Fibroblast of lung (primary cell): ENCODE results near the gene ADH1A. TPM values are rescaled to one million over a fixed set of nuclear protein-coding genes. Genes with fewer than 3 reads are reported as not detected.

Experiments
- DNase-seq, 2 donors: peaks; one replicate each; pipeline versions ENCODE4 v3.0.0 to v3.0.0-alpha.2; 2010; ENCODE audit warnings: low read depth in 2 of 2
- H2AFZ ChIP-seq: 2 replicates; pipeline ENCODE4 v1.5.1; 2012; ENCODE audit warnings: low read length, control low read depth, inconsistent platforms
- H3K27ac ChIP-seq: 2 replicates; pipeline ENCODE4 v1.5.1; 2011; ENCODE audit warnings: low read length, control low read depth; ENCODE audit not compliant: insufficient read depth
- H3K27me3 ChIP-seq: 2 replicates; pipeline ENCODE4 v1.5.1; 2011; ENCODE audit warnings: mild to moderate bottlenecking, low read length; ENCODE audit not compliant: control insufficient read depth, insufficient read depth
- H3K36me3 ChIP-seq: 2 replicates; pipeline ENCODE4 v1.5.1; 2011; ENCODE audit warnings: low read length; ENCODE audit not compliant: control insufficient read depth, insufficient read depth
- H3K4me1 ChIP-seq: 2 replicates; pipeline ENCODE4 v1.5.1; 2011; ENCODE audit warnings: low read length; ENCODE audit not compliant: control insufficient read depth, insufficient read depth; ENCODE audit errors: extremely low read depth
- H3K4me2 ChIP-seq: 2 replicates; pipeline ENCODE4 v1.5.1; 2011; ENCODE audit warnings: low read length, control low read depth; ENCODE audit not compliant: insufficient read depth; ENCODE audit errors: extremely low read depth
- H3K4me3 ChIP-seq, 4 experiments: fragments of 200-600 bp in 1 of 4; sonication (generic) in 1 of 4; replicated peaks in 1 of 4; 2 replicates each; pipeline ENCODE4 v1.5.1; 2011 to 2016; ENCODE audit warnings: low read length in 4 of 4, low read depth in 3 of 4, mild to moderate bottlenecking in 3 of 4, control low read depth in 2 of 4, inconsistent platforms in 1 of 4, mixed read lengths in 1 of 4; ENCODE audit not compliant: insufficient read depth in 1 of 4; ENCODE audit errors: control extremely low read depth in 1 of 4
- H3K79me2 ChIP-seq: 2 replicates; pipeline ENCODE4 v1.5.1; 2012; ENCODE audit warnings: mild to moderate bottlenecking, low read length, inconsistent platforms; ENCODE audit not compliant: control insufficient read depth, insufficient read depth
- H3K9ac ChIP-seq: 2 replicates; pipeline ENCODE4 v1.5.1; 2011; ENCODE audit warnings: mild to moderate bottlenecking, low read length, control low read depth; ENCODE audit not compliant: insufficient read depth
- H3K9me3 ChIP-seq: 2 replicates; pipeline ENCODE4 v1.5.1; 2012; ENCODE audit warnings: low read depth, low read length; ENCODE audit not compliant: control insufficient read depth, insufficient read depth
- H4K20me1 ChIP-seq: 2 replicates; pipeline ENCODE4 v1.5.1; 2011; ENCODE audit warnings: low read length; ENCODE audit not compliant: control insufficient read depth, insufficient read depth; ENCODE audit errors: extremely low read depth
- EZH2 ChIP-seq: IDR thresholded peaks from 2 replicates; pipeline ENCODE4 v1.5.1; 2012; ENCODE audit warnings: low read length, control low read depth, mild to moderate bottlenecking; ENCODE audit errors: missing control alignments
- polyA plus RNA-seq, 2 donors: library from polyadenylated mRNA; depleted of rRNA in 1 of 2; stranded (reverse) in 1 of 2; unstranded in 1 of 2; fragments of >200 nt; gene quantifications; 2 replicates each; pipeline ENCODE4 v1.2.1, GENCODE V29; 2011 to 2012; ENCODE audit warnings: missing spikeins in 1 of 2
- total RNA-seq: library from RNA; depleted of rRNA; stranded (reverse); fragments of >200 nt; gene quantifications from 2 replicates; pipeline ENCODE4 v1.2.1, GENCODE V29; 2014
- TF ChIP-seq, protein P1 (sequence below), 2 donors: IDR thresholded peaks in 1 of 2; conservative IDR thresholded peaks in 1 of 2; 1 replicate in 1 of 2; 2 replicates in 1 of 2; pipeline ENCODE4 v1.5.1; 2011 to 2012; ENCODE audit warnings: low read length in 2 of 2, control low read depth in 1 of 2, inconsistent platforms in 1 of 2, low read depth in 1 of 2, mild to moderate bottlenecking in 1 of 2

Gene ADH1A
- total and polyA plus RNA-seq, 2 donors (not counting 1 experiment from before 2014, with no cell fraction given): 0.06 to 0.17 TPM

DNA sequence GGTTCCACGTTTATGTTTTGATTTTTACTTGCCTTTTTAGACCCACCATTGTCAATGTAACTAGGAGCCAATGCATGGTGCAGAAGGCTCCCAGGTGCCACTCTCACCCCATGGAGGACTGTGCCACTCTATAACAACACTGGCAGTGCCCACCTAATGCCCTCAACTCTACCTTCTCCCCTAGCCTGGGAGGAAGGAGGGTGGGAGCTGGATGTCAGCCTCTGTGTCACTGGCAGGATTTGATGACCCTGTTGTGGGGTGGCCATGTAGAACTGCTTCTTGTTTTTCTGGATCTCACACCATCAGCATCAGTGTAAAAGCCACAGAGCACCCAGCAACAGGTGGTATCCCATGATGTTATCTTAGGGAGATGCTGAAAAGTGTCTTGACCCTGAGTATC is 44.1 kb upstream of the ADH1A start:
- no peak overlapping the region for H3K27ac ChIP-seq
- DNase-seq: no peak
- no peak overlapping the region for H2AFZ ChIP-seq
- H3K4me2 ChIP-seq: no peak overlapping the region
- H3K36me3 ChIP-seq: no peaks in the 10 kb centered on the region
- no peak overlapping the region for H3K9ac ChIP-seq
- no peaks in the 10 kb centered on the region for H4K20me1 ChIP-seq
- H3K4me1 ChIP-seq: no peaks in the 10 kb centered on the region
- no peaks in the 10 kb centered on the region for H3K27me3 ChIP-seq
- TF ChIP-seq EZH2: no peak
- TF ChIP-seq, protein P1, sequence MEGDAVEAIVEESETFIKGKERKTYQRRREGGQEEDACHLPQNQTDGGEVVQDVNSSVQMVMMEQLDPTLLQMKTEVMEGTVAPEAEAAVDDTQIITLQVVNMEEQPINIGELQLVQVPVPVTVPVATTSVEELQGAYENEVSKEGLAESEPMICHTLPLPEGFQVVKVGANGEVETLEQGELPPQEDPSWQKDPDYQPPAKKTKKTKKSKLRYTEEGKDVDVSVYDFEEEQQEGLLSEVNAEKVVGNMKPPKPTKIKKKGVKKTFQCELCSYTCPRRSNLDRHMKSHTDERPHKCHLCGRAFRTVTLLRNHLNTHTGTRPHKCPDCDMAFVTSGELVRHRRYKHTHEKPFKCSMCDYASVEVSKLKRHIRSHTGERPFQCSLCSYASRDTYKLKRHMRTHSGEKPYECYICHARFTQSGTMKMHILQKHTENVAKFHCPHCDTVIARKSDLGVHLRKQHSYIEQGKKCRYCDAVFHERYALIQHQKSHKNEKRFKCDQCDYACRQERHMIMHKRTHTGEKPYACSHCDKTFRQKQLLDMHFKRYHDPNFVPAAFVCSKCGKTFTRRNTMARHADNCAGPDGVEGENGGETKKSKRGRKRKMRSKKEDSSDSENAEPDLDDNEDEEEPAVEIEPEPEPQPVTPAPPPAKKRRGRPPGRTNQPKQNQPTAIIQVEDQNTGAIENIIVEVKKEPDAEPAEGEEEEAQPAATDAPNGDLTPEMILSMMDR (conservative IDR thresholded peaks at IDR 0.05 in 1 of 2, IDR thresholded peaks at IDR 0.05 in 1 of 2; ENCODE audit: low read depth in 1 of 2, low read length in 2 of 2): no peak
- no peak overlapping the region for H3K4me3 ChIP-seq
- no peaks in the 10 kb centered on the region for H3K79me2 ChIP-seq
- no peaks in the 10 kb centered on the region for H3K9me3 ChIP-seq

DNA sequence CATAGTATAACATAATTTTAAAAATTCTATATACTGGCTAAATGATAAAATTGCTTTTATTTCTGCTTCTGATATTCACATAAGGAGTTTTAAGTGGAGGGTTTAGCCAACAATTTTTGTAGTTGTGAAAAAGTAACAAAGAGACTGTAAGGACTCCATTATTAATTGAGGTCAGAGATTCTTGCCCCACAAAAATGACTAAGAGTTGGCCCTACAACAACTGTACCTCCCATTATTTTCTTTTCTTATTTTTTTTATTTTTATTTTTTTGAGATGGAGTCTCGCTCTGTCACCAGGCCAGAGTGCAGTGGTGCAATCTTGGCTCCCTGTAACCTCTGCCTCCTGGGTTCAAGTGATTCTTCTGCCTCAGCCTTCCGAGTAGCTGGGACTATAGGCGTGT is 39.9 kb upstream of the ADH1A start:
- no peak overlapping the region for H3K4me3 ChIP-seq
- no peak overlapping the region for H3K4me2 ChIP-seq
- H3K27ac ChIP-seq: no peak overlapping the region
- TF ChIP-seq EZH2: no peak
- TF ChIP-seq, protein P1 (conservative IDR thresholded peaks at IDR 0.05 in 1 of 2, IDR thresholded peaks at IDR 0.05 in 1 of 2; ENCODE audit: low read depth in 1 of 2, low read length in 2 of 2): no peak
- no peaks in the 10 kb centered on the region for H4K20me1 ChIP-seq
- no peaks in the 10 kb centered on the region for H3K36me3 ChIP-seq
- H3K79me2 ChIP-seq: no peaks in the 10 kb centered on the region
- no peaks in the 10 kb centered on the region for H3K9me3 ChIP-seq
- H3K27me3 ChIP-seq: no peaks in the 10 kb centered on the region
- no peaks in the 10 kb centered on the region for H3K4me1 ChIP-seq
- DNase-seq: peak in 1 of 2 donors; percentile 39
- no peak overlapping the region for H3K9ac ChIP-seq
- no peak overlapping the region for H2AFZ ChIP-seq

DNA sequence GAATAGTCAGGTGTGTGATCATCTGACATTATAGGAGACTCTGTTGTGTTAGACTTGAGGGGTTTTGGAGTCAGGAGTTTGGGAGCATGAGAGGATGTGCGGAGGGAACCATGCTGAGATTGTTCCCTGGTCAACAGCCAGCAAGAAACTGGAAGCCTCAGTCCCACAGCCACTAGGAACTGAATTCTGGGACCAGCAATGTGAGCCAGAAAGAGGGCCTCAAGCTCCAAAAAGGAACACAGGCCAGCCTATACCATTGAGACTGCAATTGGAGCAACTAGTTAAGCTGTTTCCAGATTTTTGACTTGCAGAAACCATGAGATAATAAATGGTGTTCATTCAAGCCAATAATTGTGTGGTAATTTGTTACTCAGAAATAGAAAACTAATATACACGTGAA is 39.1 kb upstream of the ADH1A start:
- Histone ChIP-seq H3K27me3 (no peaks in the 10 kb centered on the region), H3K27ac (no peak overlapping the region), H3K4me3 (no peak overlapping the region), H4K20me1 (no peaks in the 10 kb centered on the region), H3K4me2 (no peak overlapping the region), H3K4me1 (no peaks in the 10 kb centered on the region), H3K9me3 (no peaks in the 10 kb centered on the region), H3K9ac (no peak overlapping the region), H3K36me3 (no peaks in the 10 kb centered on the region), H2AFZ (no peak overlapping the region), H3K79me2 (no peaks in the 10 kb centered on the region)
- TF ChIP-seq, protein P1 (conservative IDR thresholded peaks at IDR 0.05 in 1 of 2, IDR thresholded peaks at IDR 0.05 in 1 of 2; ENCODE audit: low read depth in 1 of 2, low read length in 2 of 2): no peak
- no peak for TF ChIP-seq EZH2
- DNase-seq: no peak
